Islet of Langerhans (tissue), 1 donor: Measurements from ENCODE around the gene LGALS3BP.

Experiments
- FAIRE-seq: peaks from one replicate; lab custom pipeline; 2011; peaks lifted over from hg19 to GRCh38; lab: Jason Lieb, UNC

Gene LGALS3BP

DNA sequence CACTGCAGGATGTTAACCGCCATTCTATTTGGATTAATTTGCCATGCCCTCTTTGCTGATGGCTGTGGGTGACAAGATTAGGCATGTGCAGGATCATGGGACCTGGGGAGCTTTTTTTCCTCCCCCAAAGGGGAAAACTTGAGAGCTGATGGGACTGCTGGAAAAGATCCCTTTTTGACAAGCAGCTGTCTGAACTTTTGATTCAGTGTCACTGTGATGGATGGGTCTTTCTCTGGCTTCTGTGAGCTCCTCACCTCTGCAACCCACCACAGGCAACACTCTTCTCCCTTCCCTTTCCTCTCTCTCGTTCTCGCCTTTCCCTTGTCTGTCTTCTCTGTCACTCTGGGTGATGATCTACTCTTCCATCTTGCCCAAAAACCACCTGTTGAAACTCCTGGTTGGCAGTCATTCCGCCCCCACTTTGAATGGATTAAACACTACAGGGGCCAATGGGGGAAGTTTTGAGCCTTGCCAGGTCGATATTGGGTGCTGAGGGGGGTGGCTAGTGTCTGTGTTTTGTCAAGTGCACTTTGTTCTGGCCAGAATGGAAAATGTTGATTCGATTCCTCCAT is 32.9 kb upstream of the LGALS3BP start:
- no peak for FAIRE-seq

DNA sequence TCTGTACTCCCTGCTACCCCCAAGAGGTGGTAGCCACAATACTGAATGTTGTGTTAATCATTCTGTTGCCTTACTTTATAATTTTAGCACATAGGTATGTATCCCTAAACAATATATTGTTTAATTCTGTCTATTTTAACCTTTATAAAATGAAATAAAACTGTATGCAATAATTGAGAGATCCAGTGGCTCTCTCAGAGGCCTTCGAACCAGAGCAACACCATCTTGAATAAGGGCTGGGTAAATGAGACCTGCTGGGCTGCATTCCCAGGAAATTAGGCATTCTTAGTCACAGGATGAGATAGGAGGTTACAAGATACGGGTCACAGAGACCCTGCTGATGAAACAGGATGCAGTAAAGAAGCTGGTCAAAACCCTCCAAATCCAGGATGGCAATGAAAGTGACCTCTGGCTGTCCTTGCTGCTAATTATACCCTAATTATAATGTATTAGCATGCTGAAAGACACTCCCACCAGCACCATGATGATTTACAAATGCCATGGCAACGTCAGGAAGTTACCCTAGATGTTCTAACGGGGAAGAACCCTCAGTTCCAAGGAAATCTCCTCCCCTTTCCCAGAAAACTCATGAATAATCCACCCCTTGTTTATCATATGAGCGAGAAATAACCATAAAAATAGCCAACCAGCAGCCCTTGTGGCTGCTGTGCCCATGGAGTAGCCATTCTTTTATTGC is 31.9 kb upstream of the LGALS3BP start:
- FAIRE-seq = no peak

DNA sequence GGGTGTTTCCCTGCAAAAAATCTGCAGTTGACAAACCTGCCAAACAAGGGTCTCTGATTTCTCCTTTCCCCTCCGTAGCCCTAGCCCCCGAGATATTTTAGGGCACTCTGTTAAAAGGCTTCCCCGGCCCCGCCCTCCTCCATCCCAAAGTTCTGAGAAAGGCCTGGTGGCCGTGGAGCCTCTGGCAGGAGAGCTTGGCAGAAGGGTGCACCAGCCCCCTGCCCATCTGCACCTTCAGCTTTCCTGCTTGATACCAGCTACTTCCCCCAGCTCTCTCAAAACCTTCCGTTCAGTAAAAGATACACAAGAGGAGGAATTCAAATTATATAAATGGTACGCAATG is 30.6 kb upstream of the LGALS3BP start:
- FAIRE-seq = no peak

DNA sequence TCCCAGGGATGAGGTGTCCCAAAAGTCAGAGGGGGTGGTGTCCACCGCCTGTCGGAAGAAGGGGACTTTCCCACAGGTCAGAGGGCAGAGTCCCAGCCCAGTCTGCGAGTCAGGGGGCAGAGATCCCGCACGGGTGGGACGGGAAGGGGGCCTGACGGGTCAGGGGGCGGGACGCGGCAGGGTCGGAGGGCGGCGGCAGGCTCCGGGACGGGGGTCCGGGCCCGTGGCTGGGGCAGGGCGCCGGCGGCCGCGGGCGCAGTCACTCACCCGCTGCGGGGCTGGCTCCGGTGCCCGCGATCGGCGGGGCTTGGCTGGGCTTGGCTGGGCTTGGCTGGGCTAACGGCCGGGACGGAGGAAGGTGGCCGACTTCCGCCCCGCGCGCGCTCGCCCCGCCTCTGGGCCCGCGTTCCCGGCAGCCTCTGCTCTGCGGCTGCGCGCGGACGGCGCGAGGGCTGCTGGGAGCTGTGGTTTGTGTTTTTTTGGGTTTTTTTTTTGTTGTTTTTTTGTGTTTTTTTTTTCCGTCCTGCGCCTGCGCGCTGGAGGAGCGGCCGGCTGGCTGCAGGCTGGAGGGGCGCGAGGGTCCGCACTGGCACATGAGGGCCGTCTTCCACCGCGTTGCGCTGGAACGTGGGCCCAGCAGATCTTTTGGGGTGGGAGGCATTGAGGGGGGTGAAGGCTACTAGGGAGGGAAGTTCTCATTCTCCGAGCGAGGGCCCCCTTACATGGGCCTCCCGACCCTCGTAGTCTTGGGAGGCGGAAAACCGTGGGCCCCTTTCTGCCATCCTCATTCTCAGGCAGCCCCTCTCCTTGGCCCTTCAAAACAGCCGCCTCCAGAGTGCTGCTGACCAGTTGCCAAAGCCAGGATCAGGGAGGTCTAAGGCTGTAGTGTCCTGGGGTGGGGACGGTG is 29.9 kb upstream of the LGALS3BP start, which contains the start of gene CANT1:
CANT1 (minus strand) TSS at position 368 of the 907 bp plus-strand sequence. CDS start 12,142 bp downstream, outside the sequence.
- FAIRE-seq = no peak

DNA sequence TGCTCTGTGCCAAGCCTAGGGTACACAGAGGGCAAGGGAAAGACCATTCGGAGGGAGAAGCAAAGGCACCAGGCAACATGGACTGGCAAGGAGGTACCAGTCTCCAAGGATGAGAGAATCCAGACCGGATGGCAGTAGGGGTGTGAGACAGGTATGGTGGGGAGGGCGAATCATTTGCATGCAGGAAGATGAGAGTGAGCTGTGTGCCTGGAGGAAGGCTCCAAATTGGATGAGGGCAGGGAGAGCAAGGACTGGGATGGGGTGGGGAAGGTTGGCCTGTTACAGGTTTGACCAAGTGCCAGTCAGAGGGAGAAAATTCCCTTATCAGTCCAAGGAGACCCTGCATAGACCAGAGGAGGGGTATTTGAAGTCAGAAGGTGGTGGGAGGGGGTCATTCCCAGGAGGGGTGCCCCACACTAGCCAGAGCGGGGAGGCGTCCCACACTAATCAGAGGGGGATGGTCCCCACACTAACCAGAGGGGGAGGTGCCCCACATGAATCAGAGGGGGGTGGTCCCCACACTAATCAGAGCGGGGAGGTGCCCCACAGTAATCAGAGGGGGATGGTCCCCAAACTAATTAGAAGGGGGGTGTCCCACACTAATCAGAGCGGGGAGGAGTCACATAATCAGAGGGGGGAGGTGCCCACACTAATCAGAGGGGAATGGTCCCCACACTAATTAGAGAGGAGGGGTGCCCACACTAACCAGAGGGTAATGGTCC is 29.1 kb upstream of the LGALS3BP start:
- no peak for FAIRE-seq

DNA sequence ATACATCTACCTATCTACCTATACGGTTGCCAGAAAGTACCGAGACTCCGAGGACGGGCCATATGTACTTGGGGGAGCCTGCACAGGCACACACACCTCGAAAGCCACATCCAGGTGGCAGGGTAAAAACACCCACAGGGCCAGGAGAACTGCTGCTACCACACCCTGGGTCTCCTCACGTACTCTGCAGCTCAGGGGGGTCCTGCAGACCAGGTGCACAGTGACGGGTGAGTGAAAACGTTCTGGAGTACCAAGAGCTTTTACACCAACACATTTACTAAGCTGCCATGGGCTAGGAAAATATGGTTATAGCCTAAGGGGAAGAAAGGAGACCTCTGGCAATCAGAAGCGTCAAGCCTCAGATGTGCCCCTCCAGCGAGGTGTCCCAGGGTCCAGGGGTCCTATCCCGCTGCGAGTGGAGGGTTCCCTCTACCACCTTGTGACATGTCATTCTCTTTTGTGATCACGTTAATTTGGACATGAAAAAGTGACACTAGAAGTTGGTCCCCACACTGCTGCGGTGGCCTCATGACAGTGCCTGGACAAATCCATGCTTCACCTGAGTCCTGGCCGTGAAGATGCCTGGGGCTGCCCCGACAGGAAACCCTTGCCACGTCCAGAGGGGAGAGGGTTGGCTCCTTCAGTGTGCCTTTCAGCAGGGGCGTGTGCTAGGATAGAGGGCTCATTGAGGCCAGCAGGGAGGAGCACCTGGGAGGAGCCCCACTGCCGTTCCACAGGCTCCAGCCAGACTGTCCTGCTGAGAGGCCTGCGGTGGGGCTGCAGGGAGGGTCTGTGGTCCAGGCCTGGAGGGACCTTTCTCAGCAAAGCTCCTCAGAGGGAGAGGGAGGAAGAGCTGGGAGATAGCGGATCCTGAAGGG is 28.0 kb upstream of the LGALS3BP start:
- FAIRE-seq = no peak

DNA sequence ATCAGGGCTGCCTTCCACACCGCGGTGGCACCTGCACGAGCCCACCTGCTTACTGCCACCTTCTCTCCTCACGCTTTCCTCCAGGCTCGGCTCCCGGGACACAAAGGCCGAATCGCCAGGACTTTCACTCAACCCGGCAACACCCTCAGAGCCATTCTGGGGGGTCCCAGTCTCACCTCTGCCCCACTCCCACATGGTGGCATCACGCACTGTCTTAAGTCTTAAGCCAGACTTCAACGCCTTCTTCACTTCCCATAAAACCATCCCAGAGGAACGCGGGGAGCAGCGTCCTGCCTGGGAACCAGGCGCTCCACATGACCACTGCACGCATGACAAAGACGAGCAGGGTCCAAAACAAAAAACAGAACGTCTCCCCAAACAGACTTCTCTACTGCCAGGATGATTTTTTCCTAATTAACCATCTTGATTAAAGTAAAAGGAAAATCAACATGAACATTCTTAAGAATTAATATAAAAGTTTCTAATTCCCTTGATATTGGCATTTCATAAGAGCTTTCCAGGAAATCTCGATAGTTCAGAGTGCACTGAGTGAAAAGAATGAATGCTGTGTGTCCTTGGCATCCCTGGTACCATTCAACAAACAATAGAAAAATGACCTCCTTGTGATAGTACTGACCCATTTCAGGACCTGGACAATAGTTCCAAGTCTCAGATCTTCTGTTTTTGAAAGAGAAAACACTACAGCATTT is 27.2 kb upstream of the LGALS3BP start:
- FAIRE-seq = no peak

DNA sequence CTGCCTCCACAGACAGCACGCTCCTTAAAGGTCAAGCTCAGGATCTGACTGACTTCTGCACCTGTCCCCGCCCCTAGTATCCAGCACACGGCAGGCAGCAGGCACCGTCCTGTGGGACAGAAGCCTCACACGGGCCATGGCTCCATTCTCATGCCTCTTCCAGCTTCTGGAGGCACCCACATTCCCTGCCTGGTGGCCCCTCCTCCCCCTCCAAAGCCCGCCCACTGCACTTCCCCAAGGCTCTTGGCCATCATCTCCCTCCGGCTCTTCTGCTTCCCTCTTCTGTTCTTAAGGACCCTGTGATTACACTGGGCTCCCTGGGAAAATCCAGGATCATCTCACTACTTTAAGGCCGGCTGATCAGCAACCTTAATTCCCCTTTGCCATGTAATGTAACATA is 26.3 kb upstream of the LGALS3BP start:
- FAIRE-seq = no peak

DNA sequence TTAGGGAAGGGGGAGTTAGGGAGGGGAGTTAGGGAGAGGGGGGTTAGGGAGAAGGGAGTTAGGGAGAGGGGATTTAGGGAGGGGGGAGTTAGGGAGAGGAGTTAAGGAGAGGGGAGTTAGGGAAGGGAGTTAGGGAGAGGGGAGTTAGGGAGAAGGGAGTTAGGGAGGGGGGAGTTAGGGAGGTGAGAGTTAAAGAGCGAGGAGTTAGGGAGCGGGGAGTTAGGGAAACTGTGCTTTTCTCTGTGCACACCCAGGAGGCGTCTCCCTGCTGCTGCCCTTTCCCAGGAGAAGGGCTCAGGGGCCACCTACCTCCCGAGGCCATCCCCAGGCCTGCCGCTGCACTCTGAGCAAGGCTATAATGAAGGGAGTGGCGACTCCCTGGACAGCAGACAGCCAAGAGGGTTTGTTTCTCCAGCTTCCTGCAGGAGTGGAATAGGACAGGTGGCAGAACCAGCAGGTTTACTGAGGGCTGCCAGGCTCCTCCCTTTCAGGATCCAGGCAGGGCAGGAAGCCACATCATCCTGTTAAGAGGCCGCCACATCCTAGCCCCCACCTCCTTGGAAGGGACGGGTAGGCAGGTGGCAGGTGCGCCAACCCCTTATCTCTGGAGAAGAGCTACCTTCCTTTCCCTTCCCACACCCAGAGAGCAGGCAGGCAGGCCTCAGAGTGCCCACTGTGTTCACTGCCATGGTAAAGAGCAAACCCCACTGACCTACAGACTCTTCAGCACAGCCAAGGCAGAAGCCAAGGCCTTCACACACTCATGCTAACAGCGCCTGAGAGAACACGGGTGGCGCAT is 25.5 kb upstream of the LGALS3BP start:
- no peak for FAIRE-seq

DNA sequence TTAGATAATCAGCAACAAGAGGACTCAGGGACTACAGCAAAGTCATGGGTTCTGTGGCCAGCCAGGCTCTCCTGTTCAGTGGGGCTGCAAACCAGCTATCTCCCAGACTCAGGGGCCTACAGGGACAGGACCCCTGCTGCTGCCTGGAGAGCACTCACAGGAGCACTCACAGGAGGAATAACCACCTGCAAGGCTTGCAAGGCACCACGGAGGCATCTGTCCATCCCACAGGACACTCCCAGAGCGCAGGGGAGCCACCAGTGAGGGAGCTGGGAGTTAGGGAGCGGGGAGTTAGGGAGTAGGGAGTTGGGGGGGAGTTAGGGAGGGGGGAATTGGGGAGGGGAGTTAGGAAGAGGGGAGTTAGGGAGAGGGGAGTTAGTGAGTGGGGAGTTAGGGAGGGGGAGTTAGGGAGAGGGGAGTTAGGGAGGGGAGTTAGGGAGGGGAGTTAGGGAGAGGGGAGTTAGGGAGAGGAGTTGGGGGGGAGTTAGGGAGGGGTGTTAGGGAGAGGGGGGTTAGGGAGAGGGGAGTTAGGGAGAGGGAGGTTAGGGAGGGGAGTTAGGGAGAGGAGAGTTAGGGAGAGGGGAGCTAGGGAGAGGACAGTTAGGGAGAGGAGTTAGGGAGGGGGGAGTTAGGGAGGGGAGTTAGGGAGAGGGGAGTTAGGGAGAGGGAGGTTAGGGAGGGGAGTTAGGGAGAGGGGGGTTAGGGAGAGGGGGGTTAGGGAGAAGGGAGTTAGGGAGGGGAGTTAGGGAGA is 24.1 kb upstream of the LGALS3BP start:
- no peak for FAIRE-seq

DNA sequence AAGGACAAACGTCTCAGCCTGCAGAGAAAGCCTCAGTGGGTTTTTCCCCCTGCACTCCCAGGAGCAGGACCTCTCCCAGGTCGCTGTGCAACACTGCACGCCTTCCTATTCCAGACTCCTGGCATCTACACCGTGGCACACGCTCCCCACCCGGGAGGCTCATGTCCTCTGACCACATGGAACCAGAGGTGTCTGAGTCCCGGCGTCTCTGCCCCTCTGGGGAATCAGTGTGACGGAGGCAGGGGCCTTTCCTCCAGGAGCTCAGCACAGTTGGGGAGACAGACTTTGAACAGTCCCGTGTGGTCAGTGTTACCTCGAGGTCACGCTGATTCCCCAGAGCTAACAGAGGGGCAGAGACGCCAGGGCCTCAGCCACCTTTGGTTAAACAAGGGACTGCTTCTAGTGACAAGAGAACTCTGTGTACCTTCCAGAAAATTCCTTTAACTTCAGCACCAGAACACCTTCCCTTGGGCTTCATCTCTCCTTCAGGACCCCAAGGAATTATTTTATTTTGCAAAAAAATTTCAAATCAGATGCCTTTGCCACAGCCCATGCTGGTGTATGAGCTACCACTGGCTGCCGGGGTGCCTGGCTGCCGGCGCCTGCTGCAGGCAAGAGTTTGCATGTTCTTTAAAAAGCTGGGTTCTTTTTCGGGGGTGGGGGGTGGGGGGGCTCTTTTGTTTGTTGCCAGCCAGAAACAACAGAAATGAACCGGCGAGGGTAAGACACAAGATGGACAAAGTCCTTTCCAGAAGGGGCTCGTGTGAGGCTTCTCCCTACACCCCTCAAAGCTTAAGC is 23.3 kb upstream of the LGALS3BP start:
- FAIRE-seq = no peak

DNA sequence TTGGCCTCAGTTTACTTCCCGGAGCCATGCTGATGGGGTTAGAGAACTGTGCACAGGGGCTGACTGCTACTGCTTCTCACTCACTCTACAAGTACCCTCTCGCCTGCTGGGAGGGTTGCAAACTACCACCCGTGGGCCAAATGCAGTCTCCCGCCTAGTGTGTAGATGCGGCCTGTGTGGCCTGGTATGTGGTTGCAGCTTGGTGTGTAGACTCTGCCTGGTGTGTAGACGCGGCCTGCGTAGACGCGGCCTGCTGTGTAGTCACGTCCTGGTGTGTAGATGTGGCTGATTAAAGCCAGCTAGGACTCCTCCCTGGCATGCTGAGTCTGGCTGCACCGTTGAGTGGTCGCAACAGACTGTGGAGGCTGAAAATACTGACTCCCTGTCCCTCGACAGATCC is 22.6 kb upstream of the LGALS3BP start:
- FAIRE-seq = no peak

DNA sequence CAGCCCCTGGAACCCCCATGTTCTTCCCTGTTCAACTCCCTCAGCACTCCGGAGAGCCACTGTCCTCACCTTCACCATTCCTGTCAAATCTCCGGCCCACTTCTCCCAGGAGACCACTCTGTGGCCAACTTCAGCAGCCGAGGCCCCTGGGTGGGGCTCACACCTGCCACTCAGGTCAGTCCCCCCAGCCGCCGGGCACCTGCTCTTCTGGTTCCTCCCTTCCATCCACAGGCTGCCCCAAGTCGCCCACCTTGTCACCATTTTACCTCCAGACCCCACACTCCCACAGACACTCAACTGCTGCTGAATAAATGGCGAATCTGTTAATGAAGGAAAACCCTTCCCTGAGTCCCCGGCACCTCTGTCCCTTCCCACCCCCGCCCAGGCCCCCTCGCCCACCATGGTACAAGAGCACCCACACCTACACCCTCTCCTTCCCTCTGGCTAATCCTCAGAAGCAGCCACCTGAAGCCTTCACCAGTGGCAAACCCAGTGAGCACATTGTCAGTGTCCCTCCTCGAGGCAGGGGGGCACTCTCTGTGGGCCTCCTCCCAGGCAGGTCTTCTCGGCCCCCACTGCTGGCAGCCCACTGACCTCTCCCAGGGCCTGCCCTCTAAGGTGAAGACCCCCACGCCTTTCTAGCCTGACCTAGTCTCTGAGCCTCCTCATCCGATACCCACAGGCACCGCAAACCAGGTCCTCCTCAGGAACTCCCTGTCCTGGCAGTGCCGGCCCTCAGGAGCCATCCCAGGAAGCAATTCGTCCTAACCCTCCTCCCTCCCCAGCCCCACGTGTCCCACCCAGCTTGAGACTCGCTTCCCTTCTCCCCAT is 21.7 kb upstream of the LGALS3BP start:
- no peak for FAIRE-seq

DNA sequence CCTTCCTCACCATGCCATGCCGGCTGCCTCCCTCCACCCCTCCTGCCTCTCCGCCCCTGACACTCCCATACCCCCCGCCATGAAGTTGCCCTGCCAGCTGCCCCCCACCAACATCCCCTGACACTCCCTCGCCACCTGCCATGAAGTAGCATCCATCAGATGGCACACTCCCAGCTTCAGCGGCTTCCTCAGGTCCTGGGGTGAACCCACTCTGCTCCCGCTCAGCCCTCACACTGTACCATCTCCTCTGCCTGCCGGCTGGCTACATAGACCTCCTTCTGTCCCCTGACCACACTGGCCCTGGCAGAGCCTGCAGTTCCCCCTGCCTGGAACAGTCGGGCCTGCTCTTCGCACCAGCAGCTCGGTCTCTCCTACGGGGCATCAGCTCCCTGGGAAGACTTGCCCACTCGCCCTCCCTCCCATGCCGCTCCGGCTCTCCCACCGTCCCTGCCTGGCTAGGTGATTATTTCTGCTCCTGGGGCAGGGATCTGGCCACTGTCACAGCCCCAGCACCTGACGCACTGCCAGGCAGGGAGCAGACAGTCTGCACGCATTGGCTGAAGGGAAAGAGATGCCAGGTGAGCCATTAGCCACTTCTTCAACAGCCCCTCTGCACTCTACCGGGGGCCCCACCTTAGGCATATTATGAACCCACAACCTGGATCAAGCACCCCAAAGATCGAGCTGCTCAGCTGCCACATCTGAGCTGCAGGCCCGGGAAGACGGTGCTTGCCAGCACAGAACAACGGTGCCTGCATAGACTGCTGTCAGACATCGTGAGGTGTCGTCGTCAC is 20.9 kb upstream of the LGALS3BP start:
- no peak for FAIRE-seq

DNA sequence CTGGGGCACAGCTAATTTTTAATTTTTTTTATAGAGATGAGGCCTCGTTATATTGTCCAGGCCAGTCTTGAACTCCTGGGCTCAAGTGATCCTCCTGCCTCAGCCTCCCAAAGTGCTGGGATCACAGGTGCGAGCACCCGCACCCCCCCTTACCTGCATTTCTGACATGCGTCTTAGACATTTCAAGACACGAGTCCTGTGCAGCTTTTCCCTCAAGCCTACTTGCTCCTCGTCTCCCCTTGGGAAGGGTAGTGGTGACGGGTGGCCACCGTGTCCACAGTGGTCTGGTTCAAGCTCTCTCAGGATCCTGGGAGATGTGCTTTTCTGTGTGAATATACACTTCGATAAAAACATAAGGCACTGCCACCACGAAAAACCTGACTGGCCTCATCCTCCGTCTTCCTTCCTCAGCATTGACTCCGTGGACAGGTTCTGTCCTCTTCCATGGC is 20.2 kb upstream of the LGALS3BP start:
- FAIRE-seq = no peak

DNA sequence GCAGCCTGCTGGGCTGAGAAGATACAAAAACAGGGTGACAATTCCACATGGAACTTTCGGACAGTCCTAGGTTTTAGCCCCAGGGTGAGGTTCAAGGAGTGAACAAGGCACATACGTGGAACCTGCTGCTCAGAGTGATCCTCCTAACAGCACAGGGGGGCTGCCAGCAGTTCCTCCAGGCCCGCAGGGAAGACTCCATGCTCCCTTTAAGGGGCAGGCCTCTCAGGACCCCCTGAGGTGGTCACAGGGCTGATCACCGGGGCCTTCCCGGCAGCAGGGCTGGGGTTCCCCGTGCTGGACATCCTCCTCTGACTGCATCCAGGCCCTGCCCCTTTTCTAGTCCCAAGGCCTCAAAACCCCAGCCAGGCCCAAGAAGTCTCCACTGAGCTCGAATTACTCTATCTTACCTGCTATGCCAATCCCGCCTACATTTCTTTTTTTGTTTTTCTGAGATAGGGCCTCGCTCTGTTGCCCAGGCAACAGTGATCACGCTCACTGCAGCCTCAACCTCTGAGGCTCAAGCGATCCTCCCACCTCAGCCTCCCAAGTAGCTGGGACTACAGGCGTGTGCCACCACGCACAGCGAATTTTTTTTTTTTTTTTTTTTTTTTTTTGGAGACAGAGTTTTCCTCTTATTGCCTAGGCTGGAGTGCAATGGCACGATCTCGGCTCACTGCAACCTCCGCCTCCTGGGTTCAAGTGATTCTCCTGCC is 19.5 kb upstream of the LGALS3BP start:
- FAIRE-seq = no peak
